Activated B cell treated with CpG ODN at 0.5 μM for 24 hours (primary cell): ENCODE data around the gene GPR180. TPM values are rescaled to one million over a fixed set of nuclear protein-coding genes. Genes with fewer than 3 reads are reported as not detected.

Source experiments
- ATAC-seq: fragments of 200-7000 bp; cut with Tn5 transposase; one replicate; pipeline ENCODE4 v1.10.0; 2021; ENCODE audit warnings: low read depth, mild to moderate bottlenecking, moderate library complexity
- CTCF ChIA-PET: fragments of 350-600 bp; sonication (Branson Sonifier 250); formaldehyde crosslinking; loops from one replicate; lab custom pipeline; 2021; ENCODE audit warnings: antibody characterized with exemption; lab: Charles Lee
- POLR2A ChIA-PET: fragments of 350-600 bp; sonication (Branson Sonifier 250); formaldehyde crosslinking; loops from one replicate; lab custom pipeline; 2021; ENCODE audit warnings: antibody characterized with exemption; lab: Charles Lee
- DNase-seq: peaks from one replicate; pipeline ENCODE4 v3.0.0; 2022
- H3K27ac Mint-ChIP-seq: one replicate; pipeline ENCODE4 v1.8.0; 2020; ENCODE audit warnings: mixed read lengths
- H3K27me3 Mint-ChIP-seq: one replicate; pipeline ENCODE4 v1.8.0; 2021; ENCODE audit warnings: mixed read lengths
- H3K36me3 Mint-ChIP-seq: one replicate; pipeline ENCODE4 v1.8.0; 2021; ENCODE audit warnings: low read depth, mixed read lengths
- H3K4me1 Mint-ChIP-seq: one replicate; pipeline ENCODE4 v1.8.0; 2021; ENCODE audit warnings: mixed read lengths
- H3K4me3 Mint-ChIP-seq: one replicate; pipeline ENCODE4 v1.8.0; 2020; ENCODE audit warnings: mild to moderate bottlenecking, mixed read lengths
- H3K9me3 Mint-ChIP-seq: one replicate; pipeline ENCODE4 v1.8.0; 2020; ENCODE audit warnings: mixed read lengths
- CTCF ChIP-seq: fragments of 200-600 bp; IDR thresholded peaks from one replicate; pipeline ENCODE4 v1.8.0; 2022; ENCODE audit warnings: antibody characterized with exemption, mild to moderate bottlenecking
- intact Hi-C: fragments of 100-400 bp; cut with micrococcal nuclease; formaldehyde crosslinking; loops from one replicate; pipeline ENCODE4 v1.15.1; 2024
- total RNA-seq: library from RNA; stranded (reverse); gene quantifications from 2 replicates; pipeline ENCODE4 v1.2.3, GENCODE V29; 2022

GPR180 gene
- total RNA-seq, 1 donor from 2014 or later: 5.1 TPM

GRCh38 chr13:94666065-94666464 lies 64.4 kb downstream of the GPR180 start:
- no peak for DNase-seq
- no peak for ATAC-seq
- intact Hi-C loops: no loop called here
- Mint-ChIP-seq H3K36me3 (no peaks in the 10 kb centered on the region), H3K27me3 (peaks cover 17% of the 10 kb centered on the region), H3K4me3 (no peak overlapping the region), H3K4me1 (no peaks in the 10 kb centered on the region), H3K27ac (no peak overlapping the region), H3K9me3 (peaks cover 2% of the 10 kb centered on the region)
- CTCF ChIA-PET: interaction anchor here (1.3 kb wide), 1 partner anchor 10 kb away, joined by 4 read pairs; no protein-coding TSS in a partner anchor
- TF ChIP-seq CTCF: no peak
- POLR2A ChIA-PET: no interaction called here

DNA sequence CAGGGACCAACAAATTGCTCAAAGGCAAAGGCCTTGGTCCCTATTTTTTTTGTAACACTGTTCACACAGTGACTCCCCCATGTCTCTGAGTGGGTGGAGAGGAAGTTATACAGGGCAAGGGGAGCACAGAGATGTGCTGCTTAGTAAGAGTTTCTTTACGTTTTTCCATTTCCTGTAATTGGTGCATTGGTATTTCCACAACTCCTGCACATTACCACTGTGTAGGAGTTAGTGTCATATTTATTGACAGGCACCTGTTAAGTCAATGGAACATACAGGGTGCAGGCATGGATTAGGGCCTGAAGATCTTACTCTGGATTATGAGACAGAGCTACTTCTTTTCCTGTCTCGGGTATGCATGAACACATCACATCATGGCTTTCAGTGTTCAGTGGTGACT lies 65.5 kb downstream of the GPR180 start:
- ATAC-seq (no peak), DNase-seq (no peak)
- no peak overlapping the region for H3K4me3 Mint-ChIP-seq
- H3K9me3 Mint-ChIP-seq: peaks cover 2% of the 10 kb centered on the region
- no peak for TF ChIP-seq CTCF
- CTCF ChIA-PET: no interaction called here
- H3K27ac Mint-ChIP-seq: no peak overlapping the region
- peaks cover 12% of the 10 kb centered on the region for H3K27me3 Mint-ChIP-seq
- no peaks in the 10 kb centered on the region for H3K36me3 Mint-ChIP-seq
- POLR2A ChIA-PET: no interaction called here
- no peaks in the 10 kb centered on the region for H3K4me1 Mint-ChIP-seq
- intact Hi-C loops: no loop called here

DNA sequence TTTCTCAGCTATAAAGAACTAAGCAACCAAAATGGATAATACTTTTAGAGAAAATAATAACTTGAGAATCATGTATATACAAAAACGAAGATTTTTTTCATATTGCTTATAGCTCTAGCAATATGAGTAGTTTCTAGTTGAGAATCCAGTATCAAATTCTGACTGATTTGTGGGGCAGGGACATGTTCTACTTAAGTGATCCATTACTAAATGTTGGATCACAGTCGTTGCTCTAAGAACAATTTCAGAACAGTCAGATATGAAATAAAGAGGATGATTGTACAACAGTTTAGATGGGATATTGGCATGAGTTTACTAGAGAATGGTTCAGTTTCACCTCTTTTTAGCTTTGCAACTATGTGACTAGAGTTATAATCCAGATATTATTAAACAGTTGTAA lies 70.7 kb downstream of the GPR180 start:
- POLR2A ChIA-PET: no interaction called here
- ATAC-seq: no peak

DNA sequence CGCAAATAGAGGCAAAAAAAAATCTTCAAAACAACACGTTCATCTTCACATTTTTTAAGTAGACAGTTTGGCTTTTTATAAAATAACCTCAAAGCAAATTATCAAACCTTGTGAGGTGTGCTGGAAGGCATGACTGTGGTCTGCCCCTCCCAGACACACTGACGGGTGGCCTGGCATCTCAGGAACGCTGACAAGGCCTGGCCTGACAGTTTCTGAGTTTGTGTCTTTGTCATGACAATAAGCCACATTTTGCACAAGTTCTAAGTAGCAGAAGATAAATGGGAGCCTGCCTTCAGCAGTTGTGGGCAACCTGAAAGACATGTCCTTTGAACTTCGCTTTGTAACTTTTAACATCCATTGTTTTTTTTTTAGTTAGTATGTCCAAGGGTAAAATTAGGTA lies 72.2 kb downstream of the GPR180 start:
- Mint-ChIP-seq H3K27me3 (peaks cover 14% of the 10 kb centered on the region), H3K4me3 (no peak overlapping the region), H3K9me3 (no peaks in the 10 kb centered on the region), H3K27ac (no peak overlapping the region), H3K4me1 (no peaks in the 10 kb centered on the region), H3K36me3 (no peaks in the 10 kb centered on the region)
- ChIA-PET POLR2A (no interaction called here), CTCF (interaction anchor here (0.7 to 1.7 kb wide), 2 partner anchors 12 to 30 kb away, joined by 3 to 4 read pairs; no protein-coding TSS in a partner anchor)
- ATAC-seq: no peak
- TF ChIP-seq CTCF: no peak
- no peak for DNase-seq
- intact Hi-C loops: loop anchor here (10.0 kb wide), 1 partner anchor 991 kb away; no protein-coding TSS in a partner anchor

More for the DNA sequence above, 70.7 kb downstream of the GPR180 start:
- intact Hi-C loops: loop anchor here (10.0 kb wide), 1 partner anchor 992 kb away; no protein-coding TSS in a partner anchor
- no peaks in the 10 kb centered on the region for H3K4me1 Mint-ChIP-seq
- CTCF ChIA-PET: interaction anchor here (1.7 kb wide), 1 partner anchor 13 kb away, joined by 3 read pairs; no protein-coding TSS in a partner anchor
- no peak for TF ChIP-seq CTCF
- peaks cover 9% of the 10 kb centered on the region for H3K27me3 Mint-ChIP-seq
- peaks cover 2% of the 10 kb centered on the region for H3K9me3 Mint-ChIP-seq
- H3K4me3 Mint-ChIP-seq: no peak overlapping the region
- DNase-seq: no peak
- H3K36me3 Mint-ChIP-seq: no peaks in the 10 kb centered on the region
- no peak overlapping the region for H3K27ac Mint-ChIP-seq

DNA sequence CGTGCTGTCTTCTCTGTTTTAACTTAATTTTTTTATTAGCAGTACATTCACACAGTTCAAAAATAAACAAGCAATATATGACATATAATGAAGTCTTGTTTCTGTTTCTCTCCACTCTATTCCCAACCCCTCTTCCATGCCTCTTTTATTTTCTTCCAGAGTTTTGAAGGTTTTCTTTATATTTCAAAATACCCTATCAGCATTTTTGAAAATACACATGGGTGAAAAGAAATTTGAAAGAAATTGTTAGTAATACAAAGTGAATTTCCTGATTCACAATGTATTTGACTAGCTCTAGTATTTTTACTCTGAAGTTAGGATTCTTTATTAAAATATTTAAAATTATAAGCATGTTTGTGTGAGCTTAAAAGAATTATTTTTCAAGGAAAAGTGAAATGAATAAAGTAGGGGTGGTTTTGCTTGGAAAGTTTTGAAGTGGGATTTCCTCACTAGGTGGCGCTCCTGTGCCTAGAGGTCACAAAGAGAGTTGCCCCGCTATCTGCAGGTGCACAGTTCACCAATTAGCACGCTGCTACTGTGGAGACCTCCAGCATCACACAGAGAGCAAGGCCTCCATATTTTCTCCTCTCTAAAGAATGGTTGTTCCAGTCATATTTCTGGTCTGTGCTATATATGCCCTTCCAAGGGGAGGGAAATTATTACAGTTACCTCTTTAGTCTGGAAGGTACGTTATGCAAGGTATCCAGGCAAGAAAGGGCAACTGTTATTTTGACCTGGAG lies 73.1 kb downstream of the GPR180 start:
- Mint-ChIP-seq H3K4me1 (no peaks in the 10 kb centered on the region), H3K36me3 (no peaks in the 10 kb centered on the region), H3K27me3 (peaks cover 16% of the 10 kb centered on the region), H3K4me3 (no peak overlapping the region), H3K27ac (no peak overlapping the region), H3K9me3 (no peaks in the 10 kb centered on the region)
- intact Hi-C loops: loop anchor here (1.0 to 10.0 kb wide), 3 partner anchors 513 to 990 kb away; no protein-coding TSS in a partner anchor
- ChIA-PET CTCF (interaction anchor here (0.6 to 1.1 kb wide), 3 partner anchors 9 to 730 kb away, joined by 3 to 4 read pairs (median 4); no protein-coding TSS in a partner anchor), POLR2A (no interaction called here)
- ATAC-seq (no peak), DNase-seq (no peak)
- TF ChIP-seq CTCF: peak; percentile 38
